ENCODE data around the gene HPGD. TPM values are rescaled to one million over a fixed set of nuclear protein-coding genes. Genes with fewer than 3 reads are reported as not detected.

Gene HPGD
- total RNA-seq, 4 donors from 2014 or later: 20.5 to 167 (median 111) TPM

- no peak for TF ChIP-seq CTCF (IDR thresholded peaks at IDR 0.05; ENCODE audit: low read depth)
These were observed 5.9 kb upstream of the HPGD start for GRCh38 chr4:174528226-174528625.

GRCh38 chr4:174526731-174527130 is 4.4 kb upstream of the HPGD start:
- no peak for TF ChIP-seq CTCF (IDR thresholded peaks at IDR 0.05; ENCODE audit: low read depth)

GRCh38 chr4:174524242-174524641 is 2.0 kb upstream of the HPGD start:
- no peak for TF ChIP-seq CTCF (IDR thresholded peaks at IDR 0.05; ENCODE audit: low read depth)

- no peak for TF ChIP-seq CTCF (IDR thresholded peaks at IDR 0.05; ENCODE audit: low read depth)
These were observed 871 bp upstream of the HPGD start for GRCh38 chr4:174523025-174523693.

- TF ChIP-seq CTCF (IDR thresholded peaks at IDR 0.05; ENCODE audit: low read depth): no peak
These were observed 497 bp downstream of the HPGD start for GRCh38 chr4:174521800-174522182.

- TF ChIP-seq CTCF (IDR thresholded peaks at IDR 0.05; ENCODE audit: low read depth): no peak
These were observed 1.6 kb downstream of the HPGD start for GRCh38 chr4:174520660-174521059.

GRCh38 chr4:174517502-174518445 is 4.5 kb downstream of the HPGD start:
- TF ChIP-seq CTCF (IDR thresholded peaks at IDR 0.05; ENCODE audit: low read depth): no peak
